GM10248 (cell line): Measurements from ENCODE around the gene SERGEF.

ENCODE experiments used
- CTCF ChIA-PET: fragments of 300-600 bp; sonication (Branson Sonifier 250); formaldehyde crosslinking; extraction: SDS; loops from one replicate; lab custom pipeline; 2021; ENCODE audit warnings: antibody characterized with exemption; lab: Yijun Ruan, JAX
- POLR2A ChIA-PET: fragments of 350-650 bp; sonication (Branson Sonifier 250); formaldehyde crosslinking; extraction: SDS; loops from one replicate; lab custom pipeline; 2020; ENCODE audit warnings: antibody characterized with exemption; lab: Yijun Ruan, JAX
- DNase-seq: peaks from one replicate; pipeline ENCODE4 v3.0.0; 2012; ENCODE audit errors: extremely low spot score
- CTCF ChIP-seq: IDR thresholded peaks from 2 replicates; pipeline ENCODE4 v1.5.1; 2012; ENCODE audit warnings: mild to moderate bottlenecking, low read depth; ENCODE audit errors: extremely low read depth, missing control alignments, control extremely low read depth

SERGEF gene

GRCh38 chr11:17933708-17934107 is 79.1 kb downstream of the SERGEF start:
- POLR2A ChIA-PET: no interaction called here

GRCh38 chr11:17932472-17932871 is 80.4 kb downstream of the SERGEF start:
- no peak for DNase-seq
- ChIA-PET POLR2A (no interaction called here), CTCF (interaction anchor here (1.2 to 2.7 kb wide), 2 partner anchors 10 to 17 kb away, joined by 4 to 6 read pairs; no protein-coding TSS in a partner anchor)
- TF ChIP-seq CTCF: no peak

More at GRCh38 chr11:17933708-17934107, 79.1 kb downstream of the SERGEF start:
- no peak for TF ChIP-seq CTCF
- CTCF ChIA-PET: interaction anchor here (0.9 to 1.0 kb wide), 2 partner anchors 12 to 45 kb away, joined by 3 to 4 read pairs; no protein-coding TSS in a partner anchor
- no peak for DNase-seq

GRCh38 chr11:17931595-17931994 is 81.3 kb downstream of the SERGEF start:
- no peak for TF ChIP-seq CTCF
- ChIA-PET CTCF (interaction anchor here (1.2 to 2.7 kb wide), 2 partner anchors 16 kb away, joined by 3 to 6 read pairs; no protein-coding TSS in a partner anchor), POLR2A (no interaction called here)
- DNase-seq: no peak

- no peak for DNase-seq
- CTCF ChIA-PET: interaction anchor here (1.2 to 2.7 kb wide), 3 partner anchors 15 to 48 kb away, joined by 3 to 6 read pairs (median 5); no protein-coding TSS in a partner anchor
- POLR2A ChIA-PET: no interaction called here
- no peak for TF ChIP-seq CTCF
Observed at GRCh38 chr11:17930544-17931125, 82.2 kb downstream of the SERGEF start.

- ChIA-PET POLR2A (no interaction called here), CTCF (interaction anchor here (0.9 to 1.8 kb wide), 4 partner anchors 9 to 75 kb away, joined by 3 to 5 read pairs (median 3); no protein-coding TSS in a partner anchor)
- no peak for DNase-seq
- no peak for TF ChIP-seq CTCF
Observed at GRCh38 chr11:17929171-17929570, 83.7 kb downstream of the SERGEF start.

GRCh38 chr11:17927681-17928343 is 85.0 kb downstream of the SERGEF start:
- POLR2A ChIA-PET: no interaction called here
- CTCF ChIA-PET: interaction anchor here (0.9 to 1.3 kb wide), 5 partner anchors 10 to 54 kb away, joined by 3 read pairs; no protein-coding TSS in a partner anchor
- DNase-seq: no peak
- no peak for TF ChIP-seq CTCF
